Left lung (tissue), 10 donors: ENCODE data around the gene TMEM215. TPM values are rescaled to one million over a fixed set of nuclear protein-coding genes. Genes with fewer than 3 reads are reported as not detected.
A peak's percentile ranks its signal among the peaks of the same experiment; 100 is the strongest.
"Not testable (repeated sequence)": the region's sequence is repeated elsewhere in the genome, so short reads cannot be mapped to it uniquely, and the experiment has no call there.

ENCODE experiments used
- ATAC-seq: fragments of 200-7000 bp; cut with Tn5 transposase; one replicate; pipeline ENCODE4 v1.9.1; 2020; ENCODE audit warnings: moderate library complexity
- DNase-seq, 4 donors: peaks; one replicate each; pipeline ENCODE4 v3.0.0-alpha.2; 2013 to 2020
- H3K27ac ChIP-seq, 2 donors: fragments of 200-600 bp; sonication (generic) in 1 of 2; one replicate each; pipeline versions ENCODE4 v1.5.0 to v1.8.0; 2020 to 2021
- H3K27me3 ChIP-seq, 2 donors: fragments of 200-600 bp; sonication (generic) in 1 of 2; one replicate each; pipeline versions ENCODE4 v1.5.0 to v1.8.0; 2020 to 2021
- H3K36me3 ChIP-seq, 2 donors: fragments of 200-600 bp; sonication (generic) in 1 of 2; one replicate each; pipeline versions ENCODE4 v1.5.0 to v1.8.0; 2020 to 2021
- H3K4me1 ChIP-seq, 2 donors: fragments of 200-600 bp; one replicate each; pipeline ENCODE4 v1.8.0; 2021
- H3K4me3 ChIP-seq, 2 donors: fragments of 200-600 bp; sonication (generic) in 1 of 2; one replicate each; pipeline versions ENCODE4 v1.5.0 to v1.8.0; 2020 to 2021; ENCODE audit warnings: mild to moderate bottlenecking in 1 of 2
- H3K9me3 ChIP-seq, 2 donors: fragments of 200-600 bp; sonication (generic) in 1 of 2; one replicate each; pipeline versions ENCODE4 v1.5.0 to v1.8.0; 2020 to 2021
- intact Hi-C, 2 donors: fragments of 100-400 bp; cut with DNase I; formaldehyde crosslinking; loops; one replicate each; pipeline versions ENCODE4 v1.11.2 to v1.14.2; 2022
- polyA plus RNA-seq, 6 donors: library from polyadenylated mRNA; unstranded; fragments of 120-200 nt; gene quantifications; one replicate each; pipeline ENCODE4 v1.2.1, GENCODE V29; 2013; ENCODE audit not compliant: insufficient read length in 6 of 6
- total RNA-seq, 2 donors: library from RNA; stranded (reverse); fragmentation: NEBNext Ultra II Directional; extraction: Animal tissue kit (Norgen Biotek cat#: 25700); gene quantifications; one replicate each; pipeline ENCODE4 v1.2.1, GENCODE V29; 2021
- TF ChIP-seq, protein P1 (sequence below), 2 donors: fragments of 200-600 bp; sonication (generic) in 1 of 2; IDR thresholded peaks; one replicate each; pipeline versions ENCODE4 v1.5.0 to v1.8.0; 2021; ENCODE audit warnings: antibody characterized with exemption in 2 of 2
- donor health status: DM: no; HTN: yes; CAD: no.
- donor health status: DM: no; HTN: no; CAD: no.

TMEM215 gene
- total and polyA plus RNA-seq, 8 donors: 0.07 TPM; not detected in 7

DNA sequence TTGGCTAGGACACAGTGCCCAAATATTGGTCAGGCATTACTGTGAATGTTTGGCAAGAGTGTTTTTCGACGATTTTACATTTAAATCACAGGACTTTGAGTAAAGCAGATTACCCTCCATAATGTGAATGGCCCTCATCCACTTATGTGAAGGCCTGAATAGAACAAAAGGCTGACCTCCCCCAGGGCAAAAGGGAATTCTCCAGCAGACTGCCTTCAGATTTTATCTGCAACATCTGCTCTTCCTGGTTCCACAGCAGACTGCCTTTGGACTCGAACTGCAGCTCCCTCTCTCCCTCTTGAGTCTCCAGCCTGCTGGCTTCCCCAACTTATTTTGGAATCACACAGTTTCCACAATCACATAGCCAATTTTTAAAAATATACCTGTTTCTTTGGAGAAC lies 7.1 kb upstream of the TMEM215 start:
- DNase-seq: no peak
- intact Hi-C loops: no loop called here
- Histone ChIP-seq H3K36me3 (no peaks in the 10 kb centered on the region), H3K27me3 (peaks cover 5 to 23% of the 10 kb centered on the region in 2 donors), H3K9me3 (peaks cover 0 to 27% of the 10 kb centered on the region in 2 donors), H3K4me3 (no peak overlapping the region), H3K4me1 (no peaks in the 10 kb centered on the region), H3K27ac (no peak overlapping the region)
- TF ChIP-seq, protein P1, sequence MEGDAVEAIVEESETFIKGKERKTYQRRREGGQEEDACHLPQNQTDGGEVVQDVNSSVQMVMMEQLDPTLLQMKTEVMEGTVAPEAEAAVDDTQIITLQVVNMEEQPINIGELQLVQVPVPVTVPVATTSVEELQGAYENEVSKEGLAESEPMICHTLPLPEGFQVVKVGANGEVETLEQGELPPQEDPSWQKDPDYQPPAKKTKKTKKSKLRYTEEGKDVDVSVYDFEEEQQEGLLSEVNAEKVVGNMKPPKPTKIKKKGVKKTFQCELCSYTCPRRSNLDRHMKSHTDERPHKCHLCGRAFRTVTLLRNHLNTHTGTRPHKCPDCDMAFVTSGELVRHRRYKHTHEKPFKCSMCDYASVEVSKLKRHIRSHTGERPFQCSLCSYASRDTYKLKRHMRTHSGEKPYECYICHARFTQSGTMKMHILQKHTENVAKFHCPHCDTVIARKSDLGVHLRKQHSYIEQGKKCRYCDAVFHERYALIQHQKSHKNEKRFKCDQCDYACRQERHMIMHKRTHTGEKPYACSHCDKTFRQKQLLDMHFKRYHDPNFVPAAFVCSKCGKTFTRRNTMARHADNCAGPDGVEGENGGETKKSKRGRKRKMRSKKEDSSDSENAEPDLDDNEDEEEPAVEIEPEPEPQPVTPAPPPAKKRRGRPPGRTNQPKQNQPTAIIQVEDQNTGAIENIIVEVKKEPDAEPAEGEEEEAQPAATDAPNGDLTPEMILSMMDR (IDR thresholded peaks at IDR 0.05): no peak
- ATAC-seq: no peak

DNA sequence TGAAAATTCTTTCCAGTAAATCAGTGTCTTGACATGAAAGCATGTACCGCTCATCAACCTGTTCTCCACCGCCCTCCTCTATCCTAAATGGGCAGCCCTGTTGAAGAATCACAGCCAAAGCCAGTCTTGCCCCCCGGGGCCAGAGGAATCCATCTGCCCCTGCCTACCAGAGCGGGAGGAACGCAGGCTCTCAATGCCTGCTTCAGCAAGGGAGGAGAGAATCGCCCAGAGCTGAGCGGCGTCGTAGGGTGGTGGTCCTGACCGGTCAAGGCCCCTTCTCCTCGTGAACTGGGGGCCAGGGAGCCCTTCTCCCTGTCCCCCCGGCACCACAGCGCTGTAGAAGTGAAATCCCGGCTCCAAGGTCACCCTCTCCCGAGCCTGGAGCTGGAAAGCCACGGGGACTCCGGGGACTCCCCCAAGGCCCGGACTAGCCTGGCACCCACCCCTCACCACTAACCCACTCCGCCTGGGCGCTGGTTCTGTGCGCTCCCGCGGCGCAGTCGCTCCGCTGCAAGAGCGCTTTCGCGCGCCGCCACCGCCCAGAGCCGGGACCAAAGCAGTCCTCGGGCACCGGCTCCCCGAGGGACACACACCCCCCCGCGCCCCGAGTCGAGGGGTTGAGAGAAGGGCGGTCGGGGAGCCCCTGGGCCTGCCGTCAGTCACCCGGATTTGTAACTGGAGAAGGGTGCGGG lies 718 bp upstream of the TMEM215 start:
- TF ChIP-seq, protein P1 (IDR thresholded peaks at IDR 0.05): no peak
- Histone ChIP-seq H3K9me3 (no peaks in the 10 kb centered on the region), H3K4me1 (no peaks in the 10 kb centered on the region), H3K4me3 (no peak overlapping the region), H3K27ac (no peak overlapping the region), H3K36me3 (no peaks in the 10 kb centered on the region), H3K27me3 (peaks cover 37 to 66% of the 10 kb centered on the region in 2 donors)
- intact Hi-C loops: no loop called here
- no peak for ATAC-seq
- DNase-seq: peak in 1 of 4 donors; percentile 75

DNA sequence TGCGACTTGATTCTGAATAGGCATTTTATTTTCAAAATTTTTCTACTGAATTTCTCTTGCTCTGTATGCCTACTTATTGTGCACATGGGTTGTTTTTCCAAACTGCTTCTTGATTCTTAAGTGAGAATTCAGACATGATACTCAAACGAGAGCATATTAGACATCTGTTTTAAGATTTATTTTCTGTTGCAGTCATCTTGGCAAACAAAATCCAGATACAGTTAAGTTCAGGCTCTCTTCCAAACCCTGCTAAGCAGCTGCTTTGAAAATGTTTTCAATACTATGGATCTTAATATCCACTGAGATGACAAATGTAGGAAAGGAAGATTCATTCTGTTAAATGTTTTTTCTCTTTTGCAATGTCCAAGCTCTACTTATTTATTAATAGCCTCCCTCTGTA lies 4.5 kb downstream of the TMEM215 start:
- Histone ChIP-seq H3K4me3 (no peak overlapping the region), H3K4me1 (no peaks in the 10 kb centered on the region), H3K9me3 (no peaks in the 10 kb centered on the region), H3K27ac (no peak overlapping the region), H3K27me3 (peaks cover 16 to 37% of the 10 kb centered on the region in 2 donors), H3K36me3 (no peaks in the 10 kb centered on the region)
- DNase-seq (no peak), ATAC-seq (no peak)
- intact Hi-C loops: no loop called here
- TF ChIP-seq, protein P1 (IDR thresholded peaks at IDR 0.05): no peak

DNA sequence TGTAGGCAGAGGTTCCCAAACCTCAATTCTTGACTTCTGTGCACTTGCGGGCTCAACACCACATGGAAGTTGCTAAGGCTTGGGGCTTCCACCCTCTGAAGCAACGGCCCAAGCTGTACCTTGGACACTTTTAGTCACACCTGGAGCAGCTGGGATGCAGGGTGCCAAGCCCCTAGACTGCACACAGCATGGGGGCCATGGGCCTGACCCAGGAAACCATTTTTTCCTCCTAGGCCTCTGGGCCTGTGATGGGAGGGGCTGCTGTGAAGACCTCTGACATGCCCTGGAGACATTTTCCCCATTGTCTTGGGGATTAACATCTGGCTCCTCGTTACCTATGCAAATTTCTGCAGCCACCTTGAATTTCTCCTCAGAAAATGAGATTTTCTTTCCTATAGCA lies 12.7 kb downstream of the TMEM215 start:
- H3K4me1 ChIP-seq, intact Hi-C loops, H3K27ac ChIP-seq, H3K4me3 ChIP-seq, ATAC-seq, H3K36me3 ChIP-seq, H3K27me3 ChIP-seq, DNase-seq: not testable (repeated sequence)
- peaks cover 0 to 17% of the 10 kb centered on the region in 2 donors for H3K9me3 ChIP-seq

DNA sequence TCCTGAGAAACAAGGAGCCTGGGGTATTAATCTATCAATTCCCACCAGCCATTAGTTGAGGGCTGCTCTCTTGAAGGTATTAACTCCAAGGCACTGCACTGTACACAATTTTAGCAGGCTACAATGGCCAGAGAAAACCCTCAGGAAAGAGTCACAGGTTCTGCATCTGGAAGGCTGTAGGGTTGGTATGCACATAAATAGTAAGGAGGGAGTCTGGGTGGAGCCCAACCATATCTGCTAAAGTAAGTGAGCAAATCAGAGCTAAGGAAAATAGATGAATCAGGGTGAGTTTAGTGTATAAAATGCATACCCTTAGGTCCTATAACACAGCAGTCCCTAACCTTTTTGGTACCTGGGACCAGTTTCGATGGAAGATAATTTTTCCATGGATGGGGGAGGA lies 18.2 kb downstream of the TMEM215 start:
- TF ChIP-seq, protein P1 (IDR thresholded peaks at IDR 0.05): no peak
- DNase-seq (no peak), ATAC-seq (no peak)
- intact Hi-C loops: no loop called here
- Histone ChIP-seq H3K27me3 (no peaks in the 10 kb centered on the region), H3K4me3 (no peak overlapping the region), H3K4me1 (no peaks in the 10 kb centered on the region), H3K36me3 (no peaks in the 10 kb centered on the region), H3K27ac (no peak overlapping the region), H3K9me3 (peaks cover 0 to under 1% of the 10 kb centered on the region in 2 donors)

DNA sequence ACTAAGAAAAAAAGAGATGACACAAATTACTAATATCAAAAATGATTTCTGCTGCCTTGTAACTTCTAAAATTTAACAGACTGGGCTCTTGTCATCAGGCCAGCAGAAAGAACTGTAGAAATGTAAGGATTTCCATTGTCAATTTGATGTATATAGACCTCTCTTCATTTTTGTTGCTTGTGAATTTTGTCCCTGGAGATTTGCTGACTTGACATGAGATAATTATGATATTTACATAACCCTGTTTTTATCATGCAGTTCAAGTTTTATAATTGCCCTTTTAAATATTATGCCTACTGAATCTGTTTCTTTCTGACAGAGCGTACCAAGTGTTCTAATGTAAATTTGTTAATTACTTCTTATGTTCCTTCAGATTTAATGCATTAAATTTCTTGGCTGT lies 23.9 kb downstream of the TMEM215 start:
- H3K27ac ChIP-seq: no peak overlapping the region
- TF ChIP-seq, protein P1 (IDR thresholded peaks at IDR 0.05): no peak
- intact Hi-C loops: no loop called here

More for the DNA sequence above, 23.9 kb downstream of the TMEM215 start:
- DNase-seq: no peak
- Histone ChIP-seq H3K9me3 (peaks cover 0 to 12% of the 10 kb centered on the region in 2 donors), H3K4me1 (no peaks in the 10 kb centered on the region), H3K4me3 (no peak overlapping the region), H3K27me3 (no peaks in the 10 kb centered on the region), H3K36me3 (no peaks in the 10 kb centered on the region)
- ATAC-seq: no peak
